Measurements from ENCODE around the gene DNTTIP2.
A peak's percentile ranks its signal among the peaks of the same experiment; 100 is the strongest.
"Not testable (repeated sequence)": the region's sequence is repeated elsewhere in the genome, so short reads cannot be mapped to it uniquely, and the experiment has no call there.

The DNTTIP2 gene

GRCh38 chr1:93878889-93879586 lies at the start of gene DNTTIP2:
TSS of gene DNTTIP2 (minus strand) at chr1:93879206. CDS start at chr1:93879148, 58 bp downstream.
- peak; percentile 82 to 83 for DNase-seq (ENCODE audit: low read depth in 2 of 2)

- DNase-seq (ENCODE audit: low read depth in 2 of 2): no peak
Observed at GRCh38 chr1:93925206-93925605, 46.2 kb upstream of the DNTTIP2 start.

DNA sequence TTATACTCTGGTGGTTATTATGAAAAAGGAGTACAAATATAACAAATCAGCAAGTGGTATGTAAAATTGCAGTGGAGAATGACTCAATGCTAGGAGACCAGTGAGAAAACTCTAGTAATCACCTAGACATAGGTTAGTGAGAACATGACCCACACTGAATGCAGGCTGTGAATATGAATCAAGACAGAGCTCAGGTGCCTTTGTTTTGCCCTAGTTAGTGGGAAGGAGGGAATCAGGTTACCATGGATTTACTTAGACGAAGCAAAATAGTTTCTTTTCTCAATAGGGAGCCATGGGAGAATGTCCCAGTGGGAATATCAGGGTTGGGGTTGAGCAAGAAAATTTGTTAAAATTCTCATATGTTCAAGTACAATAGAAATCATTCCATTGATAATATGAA lies 40.8 kb upstream of the DNTTIP2 start:
- DNase-seq (ENCODE audit: low read depth in 2 of 2): no peak

DNA sequence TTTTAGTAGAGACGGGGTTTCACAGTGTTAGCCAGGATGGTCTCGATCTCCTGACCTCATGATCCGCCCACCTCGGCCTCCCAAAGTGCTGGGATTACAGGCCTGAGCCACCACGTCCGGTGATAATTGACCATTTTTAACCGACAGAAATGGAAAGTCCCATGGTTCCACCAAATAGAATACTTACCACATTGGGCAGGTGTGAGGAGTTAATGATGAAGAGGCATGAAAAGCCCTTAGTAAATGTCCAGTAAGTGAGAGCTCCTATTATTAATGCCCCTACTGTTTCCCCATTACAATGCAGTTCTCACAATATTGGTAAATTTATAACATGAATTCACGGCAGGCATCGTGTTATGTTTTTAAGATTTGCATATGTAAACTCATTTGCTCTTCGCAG lies 38.3 kb upstream of the DNTTIP2 start:
- no peak for DNase-seq (ENCODE audit: low read depth in 2 of 2)

- DNase-seq (ENCODE audit: low read depth in 2 of 2): not testable (repeated sequence)
Observed at GRCh38 chr1:93910880-93911279, 31.9 kb upstream of the DNTTIP2 start.

- DNase-seq (ENCODE audit: low read depth in 2 of 2): no peak
Observed at GRCh38 chr1:93910305-93910704, 31.3 kb upstream of the DNTTIP2 start.

DNA sequence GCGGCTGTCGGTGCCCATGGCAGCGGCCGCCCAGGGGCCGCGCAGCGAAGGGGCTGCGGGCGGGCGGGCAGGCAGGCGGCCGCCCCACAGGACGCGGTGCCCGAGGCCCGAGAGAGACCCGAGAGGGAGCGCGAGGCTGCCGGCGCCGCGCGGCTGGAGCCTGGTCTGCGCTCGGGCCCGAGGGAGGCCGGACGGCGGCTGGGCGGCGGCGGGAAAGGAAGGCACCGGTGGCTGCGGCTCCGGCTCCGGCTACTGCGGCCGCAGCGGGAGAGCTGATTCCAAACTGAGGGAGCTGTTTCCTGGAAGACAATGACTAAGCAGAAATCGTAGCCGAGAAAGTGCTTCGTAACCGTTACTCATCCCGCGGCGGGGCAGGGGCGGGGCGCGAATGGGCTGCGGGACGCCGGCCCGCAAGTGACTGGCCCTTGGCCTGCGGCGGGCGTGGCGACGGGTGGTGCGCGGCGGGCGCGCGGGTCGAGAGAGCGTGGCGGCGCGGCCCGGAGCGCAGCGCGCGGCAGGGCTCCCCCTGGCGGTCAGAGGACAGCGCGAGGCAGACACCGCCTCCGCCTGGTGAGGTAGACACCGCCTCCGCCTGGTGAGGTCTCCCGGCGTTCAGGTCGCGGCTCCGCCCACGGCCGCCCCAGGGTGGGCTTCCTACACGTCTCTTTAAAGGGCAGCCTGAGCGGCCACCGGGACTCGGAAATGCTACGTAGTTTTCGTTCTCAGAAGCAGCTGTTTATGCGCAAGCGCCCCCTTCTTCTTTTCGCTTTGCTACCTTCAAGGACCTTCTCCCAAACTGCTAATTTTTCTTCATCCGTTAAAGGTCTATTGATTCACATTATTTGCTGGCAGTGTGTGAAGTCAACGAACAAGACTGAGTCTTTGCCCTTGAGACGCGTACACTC lies 30.4 kb upstream of the DNTTIP2 start, which contains the start of gene GCLM:
GCLM (minus strand) TSS at position 285 of the 905 bp plus-strand sequence; CDS start at position 18, 267 bp downstream.
- DNase-seq (ENCODE audit: low read depth in 2 of 2): peak; percentile 91

DNA sequence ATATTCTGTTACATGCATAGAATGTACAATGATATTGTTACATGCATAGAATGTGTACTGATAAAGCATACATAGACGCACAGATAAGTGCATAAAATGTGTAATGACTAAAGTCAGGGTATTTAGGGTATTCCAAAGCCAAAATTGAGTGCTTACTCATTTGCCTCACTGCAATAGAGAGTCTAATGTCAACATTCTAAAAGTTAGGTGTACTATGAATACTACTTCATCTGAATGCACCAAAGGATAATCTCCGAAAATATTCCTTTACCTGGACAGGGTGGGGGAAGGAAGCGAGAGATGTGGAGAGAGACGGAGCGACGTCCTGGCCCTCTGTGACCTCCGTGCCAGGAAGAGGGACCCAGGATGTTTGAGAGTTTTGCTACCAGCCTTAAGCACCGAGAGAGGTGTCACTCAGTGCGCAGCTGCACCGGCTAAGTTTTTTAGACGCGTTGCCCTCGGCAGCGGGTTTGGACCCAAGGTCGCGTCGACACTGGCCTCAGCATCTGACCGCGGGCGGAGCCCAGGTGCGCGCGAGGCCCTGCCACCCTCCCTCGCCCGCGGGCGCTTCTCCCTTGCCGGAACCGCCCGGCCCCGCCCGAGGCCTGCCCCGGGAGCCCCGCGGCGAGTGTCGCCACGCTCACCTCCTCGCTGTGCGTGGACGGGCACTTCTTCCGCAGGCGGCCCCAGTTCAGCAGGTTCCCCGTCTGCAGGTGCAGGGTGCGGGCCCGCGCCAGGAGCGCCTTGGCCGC lies 29.6 kb upstream of the DNTTIP2 start:
- peak; percentile 7 to 34 for DNase-seq (ENCODE audit: low read depth in 2 of 2)

GRCh38 chr1:93907718-93908117 lies 28.7 kb upstream of the DNTTIP2 start:
- no peak for DNase-seq (ENCODE audit: low read depth in 2 of 2)

GRCh38 chr1:93906480-93906879 lies 27.5 kb upstream of the DNTTIP2 start:
- no peak for DNase-seq (ENCODE audit: low read depth in 2 of 2)

- no peak for DNase-seq (ENCODE audit: low read depth in 2 of 2)
Observed at GRCh38 chr1:93905734-93906133, 26.7 kb upstream of the DNTTIP2 start.

DNA sequence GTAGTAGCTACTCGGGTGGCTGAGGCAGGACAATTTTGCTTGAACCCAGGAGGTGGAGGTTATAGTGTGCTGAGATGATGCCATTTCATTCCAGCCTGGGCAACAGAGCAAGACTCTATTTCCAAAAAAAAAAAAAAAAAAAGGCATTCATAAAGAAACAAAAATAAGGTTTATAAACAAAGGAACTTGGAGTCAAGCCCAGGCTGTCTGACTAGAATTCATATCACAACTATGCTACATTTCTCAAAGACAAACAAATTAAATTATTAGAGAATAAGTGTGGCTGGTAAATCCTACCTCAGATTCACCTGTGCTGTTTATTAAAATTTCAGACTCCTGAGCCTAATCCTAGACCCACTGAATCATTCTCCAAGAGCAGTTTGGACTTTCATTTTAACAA lies 26.0 kb upstream of the DNTTIP2 start:
- no peak for DNase-seq (ENCODE audit: low read depth in 2 of 2)

- DNase-seq (ENCODE audit: low read depth in 2 of 2): no peak
Observed at GRCh38 chr1:93904228-93904627, 25.2 kb upstream of the DNTTIP2 start.

DNA sequence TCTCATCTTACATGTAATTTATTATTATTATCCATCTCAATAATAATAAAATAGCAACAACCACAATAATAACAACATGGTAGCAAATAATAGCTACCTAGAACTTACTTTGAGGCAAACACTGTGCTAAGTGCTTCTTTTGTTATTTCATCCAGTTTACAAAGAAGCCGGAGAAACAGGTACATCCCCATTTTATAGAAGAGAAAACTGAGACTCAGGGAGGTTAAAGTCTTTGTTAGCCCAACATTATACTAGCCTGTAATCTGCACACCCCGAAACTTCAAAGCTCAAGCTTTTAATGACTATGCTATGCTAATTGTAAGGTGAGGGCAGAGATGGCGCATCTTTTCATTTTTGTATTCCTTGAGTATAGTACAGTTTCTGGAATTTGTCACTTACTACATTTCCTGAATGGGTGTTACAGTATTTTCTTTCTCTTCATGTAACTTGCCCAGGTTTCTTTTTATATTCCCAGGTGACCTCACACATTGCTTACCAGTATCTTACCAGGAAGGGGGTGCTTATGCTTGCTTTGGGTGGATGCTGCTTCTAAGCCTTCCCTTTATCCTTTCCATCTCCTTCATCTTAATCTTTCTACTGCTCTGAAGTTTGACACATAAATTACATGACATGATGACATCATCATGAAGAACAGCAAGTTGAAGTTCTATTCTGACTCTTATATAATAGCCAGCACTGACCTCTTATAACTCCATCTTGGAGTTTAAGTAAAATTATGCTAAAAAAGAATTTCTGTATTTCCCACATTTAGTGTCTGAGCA lies 21.9 kb upstream of the DNTTIP2 start:
- DNase-seq (ENCODE audit: low read depth in 2 of 2): no peak

- DNase-seq (ENCODE audit: low read depth in 2 of 2): no peak
Observed at GRCh38 chr1:93899543-93900207, 20.7 kb upstream of the DNTTIP2 start.

- DNase-seq (ENCODE audit: low read depth in 2 of 2): no peak
Observed at GRCh38 chr1:93888900-93889299, 9.9 kb upstream of the DNTTIP2 start.

DNA sequence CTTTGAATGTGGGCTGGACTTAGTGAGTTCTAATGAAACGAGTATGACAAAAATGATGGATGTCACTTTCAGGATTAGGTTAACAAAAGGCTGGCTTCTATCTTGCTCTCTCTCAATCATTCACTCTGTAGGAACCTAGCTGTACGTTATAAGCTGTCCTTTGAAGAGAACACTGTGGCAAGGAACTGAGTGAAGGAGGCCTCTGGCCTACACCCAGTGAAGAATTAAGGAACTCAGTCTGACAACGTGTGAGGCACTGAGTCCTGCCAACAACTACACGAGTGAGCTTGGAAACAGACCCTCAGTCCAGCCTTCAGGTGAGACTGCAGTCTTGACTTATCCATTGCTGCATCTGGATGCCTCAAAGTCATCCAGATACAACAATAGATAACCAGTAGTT lies 3.3 kb upstream of the DNTTIP2 start:
- DNase-seq (ENCODE audit: low read depth in 2 of 2): no peak

DNA sequence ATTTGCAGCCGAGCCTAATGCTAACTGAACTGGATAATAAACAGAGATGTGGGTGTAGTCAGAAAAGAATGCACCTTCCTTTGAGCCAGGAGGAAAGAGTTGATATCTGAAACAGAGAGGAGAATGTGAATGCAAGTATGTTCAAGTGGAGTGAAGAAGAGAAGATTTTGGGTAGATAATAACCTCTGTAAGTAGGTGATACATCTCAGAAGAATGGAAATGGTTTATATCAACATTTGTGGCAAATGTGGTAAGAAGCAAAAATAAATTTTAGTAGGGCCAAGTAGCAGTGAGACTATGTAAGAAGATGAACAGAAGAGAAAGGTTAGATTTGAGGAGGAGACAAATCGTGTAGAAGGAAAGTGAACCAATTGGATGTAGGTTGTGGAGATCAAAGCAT lies 1.7 kb upstream of the DNTTIP2 start:
- no peak for DNase-seq (ENCODE audit: low read depth in 2 of 2)

GRCh38 chr1:93878501-93878888 lies 511 bp downstream of the DNTTIP2 start:
- peak; percentile 47 to 59 for DNase-seq (ENCODE audit: low read depth in 2 of 2)

DNA sequence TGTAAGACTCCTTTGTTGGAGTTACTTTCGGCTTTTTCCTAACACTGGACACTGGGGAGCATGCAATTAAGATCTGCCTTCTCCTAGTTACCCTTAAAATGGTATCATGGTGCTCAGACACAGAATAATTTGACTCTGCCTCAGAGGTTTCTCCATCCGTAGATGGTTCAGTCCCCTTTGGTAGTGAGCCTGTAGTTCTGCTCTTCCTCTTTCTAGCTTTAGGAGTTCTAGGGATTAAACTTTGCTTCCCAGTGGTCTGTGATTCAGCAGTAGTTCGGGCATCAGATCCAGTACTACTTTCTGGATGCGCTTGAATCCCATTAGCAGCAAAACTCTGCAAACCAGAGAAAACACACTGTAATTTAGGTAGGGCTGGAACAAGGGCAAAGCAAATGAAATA lies 1.5 kb downstream of the DNTTIP2 start:
- no peak for DNase-seq (ENCODE audit: low read depth in 2 of 2)

GRCh38 chr1:93876244-93876643 lies 2.8 kb downstream of the DNTTIP2 start:
- no peak for DNase-seq (ENCODE audit: low read depth in 2 of 2)
